ENCODE measurements around the gene EID2.

Gene EID2

GRCh38 chr19:39506598-39506943 lies 33.4 kb downstream of the EID2 start:
- DNase-seq (ENCODE audit: insufficient read length, low spot score) (no peak), FAIRE-seq (no peak)

- DNase-seq (ENCODE audit: insufficient read length, low spot score) (peak; percentile 92), FAIRE-seq (peak; percentile 11)
Observed at GRCh38 chr19:39502640-39503417, 37.1 kb downstream of the EID2 start.

GRCh38 chr19:39501340-39501739 lies 38.6 kb downstream of the EID2 start:
- FAIRE-seq: no peak

GRCh38 chr19:39500543-39500942 lies 39.4 kb downstream of the EID2 start:
- no peak for DNase-seq (ENCODE audit: insufficient read length, low spot score)
- no peak for FAIRE-seq

More at GRCh38 chr19:39501340-39501739, 38.6 kb downstream of the EID2 start:
- DNase-seq (ENCODE audit: insufficient read length, low spot score): no peak

GRCh38 chr19:39499932-39500331 lies 40.0 kb downstream of the EID2 start:
- FAIRE-seq (no peak), DNase-seq (ENCODE audit: insufficient read length, low spot score) (no peak)

- DNase-seq (ENCODE audit: insufficient read length, low spot score): no peak
- no peak for FAIRE-seq
Observed at GRCh38 chr19:39498798-39499642, 40.9 kb downstream of the EID2 start, which contains the start of gene DLL3. DLL3 (plus strand) TSS chr19:39498947; CDS start chr19:39498975, 28 bp downstream.

- FAIRE-seq: peak; percentile 72
- DNase-seq (ENCODE audit: insufficient read length, low spot score): no peak
Observed at GRCh38 chr19:39497996-39498797, 41.8 kb downstream of the EID2 start.

GRCh38 chr19:39497701-39497995 lies 42.3 kb downstream of the EID2 start:
- FAIRE-seq (peak; percentile 75), DNase-seq (ENCODE audit: insufficient read length, low spot score) (no peak)

GRCh38 chr19:39496063-39496462 lies 43.9 kb downstream of the EID2 start:
- DNase-seq (ENCODE audit: insufficient read length, low spot score) (no peak), FAIRE-seq (no peak)

- FAIRE-seq: no peak
- DNase-seq (ENCODE audit: insufficient read length, low spot score): no peak
Observed at GRCh38 chr19:39494661-39495060, 45.3 kb downstream of the EID2 start.

GRCh38 chr19:39492788-39493187 lies 47.2 kb downstream of the EID2 start:
- FAIRE-seq (no peak), DNase-seq (ENCODE audit: insufficient read length, low spot score) (no peak)

- no peak for DNase-seq (ENCODE audit: insufficient read length, low spot score)
- FAIRE-seq: no peak
Observed at GRCh38 chr19:39492225-39492624, 47.7 kb downstream of the EID2 start.

- FAIRE-seq (no peak), DNase-seq (ENCODE audit: insufficient read length, low spot score) (no peak)
Observed at GRCh38 chr19:39489756-39490155, 50.2 kb downstream of the EID2 start.
